Stimulated activated naive CD4-positive, alpha-beta T cell treated with Interleukin-2 at 50 U/mL for 16 hours (primary cell): ENCODE data around the gene ZG16.

ENCODE experiments used
- DNase-seq: peaks from one replicate; lab custom pipeline; 2025; lab: John Stamatoyannopoulos, UW

The ZG16 gene

DNA sequence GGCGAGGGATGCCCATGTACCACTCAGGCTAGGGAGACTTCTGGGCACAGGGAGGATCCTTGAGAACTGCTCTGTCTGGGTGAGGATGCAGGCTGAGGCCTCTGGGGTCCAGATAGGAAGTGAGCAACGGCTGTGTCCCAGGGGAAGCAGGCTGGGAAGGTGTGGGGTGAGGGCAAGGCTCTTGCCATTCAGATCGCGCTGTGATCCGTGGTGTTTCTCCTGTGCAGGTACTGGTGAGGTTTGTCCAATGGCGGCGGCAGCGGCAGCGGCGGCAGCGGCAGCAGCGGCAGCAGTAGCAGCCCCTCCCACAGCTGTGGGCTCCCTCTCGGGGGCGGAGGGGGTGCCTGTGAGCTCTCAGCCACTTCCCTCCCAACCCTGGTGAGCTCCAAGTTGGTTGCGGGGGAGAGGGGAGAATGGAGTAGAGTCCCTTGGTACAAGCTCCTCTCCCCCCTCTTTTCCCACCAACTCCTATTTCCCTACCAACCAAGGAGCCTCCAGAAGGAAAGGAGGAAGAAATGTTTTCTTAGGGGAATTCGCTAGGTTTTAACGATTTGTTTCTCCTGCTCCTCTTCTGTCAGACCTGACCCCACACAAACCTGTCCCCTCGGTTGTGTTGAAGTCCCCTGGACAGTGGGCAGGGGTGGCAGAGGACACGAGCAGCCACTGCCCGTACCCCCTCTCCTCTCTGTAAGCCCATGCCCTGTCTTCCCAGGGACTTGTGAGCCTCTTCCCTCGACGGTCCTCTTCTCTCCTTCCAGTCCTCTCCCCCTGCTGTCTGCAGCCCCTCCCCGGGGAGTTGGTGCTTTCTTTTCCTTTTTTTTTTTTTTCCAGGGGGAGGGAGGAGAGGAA, 32.0 kb downstream of the ZG16 start:
- peak; percentile 34 for DNase-seq

DNA sequence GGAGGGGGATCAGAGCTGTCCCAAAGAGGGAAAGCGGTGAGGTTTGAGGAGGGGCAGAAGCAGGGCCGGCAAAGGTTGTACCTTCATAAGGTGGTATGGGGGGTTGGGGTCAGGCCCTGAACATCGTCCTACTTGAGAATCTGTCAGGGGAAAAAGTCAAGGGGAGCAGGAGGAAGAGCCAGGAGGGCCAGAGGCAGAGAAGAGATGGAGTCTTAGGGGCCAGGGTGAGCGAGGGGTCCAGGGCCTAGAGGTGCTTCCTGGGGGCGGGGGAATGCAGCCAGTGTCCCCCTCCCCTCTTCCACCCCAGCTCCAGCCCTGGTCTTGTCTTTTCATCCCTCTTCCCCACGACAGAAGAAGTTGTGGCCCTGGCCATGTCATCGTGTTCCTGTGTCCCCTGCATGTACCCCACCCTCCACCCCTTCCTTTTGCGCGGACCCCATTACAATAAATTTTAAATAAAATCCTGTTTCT, 32.7 kb downstream of the ZG16 start:
- DNase-seq, result no peak

DNA sequence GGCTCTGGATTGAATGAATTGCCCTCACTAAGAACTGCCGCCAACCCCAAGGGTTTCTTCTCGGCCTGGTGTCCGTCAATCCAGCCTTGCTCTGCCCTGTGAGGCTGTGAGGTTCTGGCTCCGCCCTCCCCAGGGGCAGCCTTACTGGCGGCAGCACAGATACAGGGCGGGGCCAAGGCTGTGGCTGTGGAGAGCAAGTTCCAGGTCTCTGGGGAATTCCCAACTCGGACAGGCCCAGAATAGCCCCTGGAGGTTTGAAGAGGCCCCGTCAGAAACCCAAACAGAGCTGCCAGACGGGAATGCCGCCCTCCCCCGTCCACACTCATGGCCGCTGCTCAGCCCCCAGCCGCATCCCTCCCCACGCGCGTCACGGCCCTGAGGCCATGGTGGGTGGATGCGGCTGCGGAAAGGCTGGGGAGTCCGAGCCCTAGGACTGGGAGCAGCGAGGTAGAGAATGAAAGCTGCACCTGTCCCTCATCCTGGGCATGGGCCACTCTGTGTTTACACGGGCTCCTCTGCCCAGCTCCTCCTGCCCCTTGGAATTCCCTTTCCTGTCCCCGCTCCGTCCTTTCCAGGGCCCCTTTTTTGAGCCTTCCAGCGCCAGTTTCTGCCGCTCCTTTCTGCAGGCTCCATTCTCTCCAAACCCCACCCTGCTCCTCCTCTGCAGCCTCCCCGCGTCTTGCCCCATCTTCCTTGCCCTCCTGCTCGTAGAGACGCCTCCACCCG, 33.3 kb downstream of the ZG16 start:
- DNase-seq, result peak; percentile 72

DNA sequence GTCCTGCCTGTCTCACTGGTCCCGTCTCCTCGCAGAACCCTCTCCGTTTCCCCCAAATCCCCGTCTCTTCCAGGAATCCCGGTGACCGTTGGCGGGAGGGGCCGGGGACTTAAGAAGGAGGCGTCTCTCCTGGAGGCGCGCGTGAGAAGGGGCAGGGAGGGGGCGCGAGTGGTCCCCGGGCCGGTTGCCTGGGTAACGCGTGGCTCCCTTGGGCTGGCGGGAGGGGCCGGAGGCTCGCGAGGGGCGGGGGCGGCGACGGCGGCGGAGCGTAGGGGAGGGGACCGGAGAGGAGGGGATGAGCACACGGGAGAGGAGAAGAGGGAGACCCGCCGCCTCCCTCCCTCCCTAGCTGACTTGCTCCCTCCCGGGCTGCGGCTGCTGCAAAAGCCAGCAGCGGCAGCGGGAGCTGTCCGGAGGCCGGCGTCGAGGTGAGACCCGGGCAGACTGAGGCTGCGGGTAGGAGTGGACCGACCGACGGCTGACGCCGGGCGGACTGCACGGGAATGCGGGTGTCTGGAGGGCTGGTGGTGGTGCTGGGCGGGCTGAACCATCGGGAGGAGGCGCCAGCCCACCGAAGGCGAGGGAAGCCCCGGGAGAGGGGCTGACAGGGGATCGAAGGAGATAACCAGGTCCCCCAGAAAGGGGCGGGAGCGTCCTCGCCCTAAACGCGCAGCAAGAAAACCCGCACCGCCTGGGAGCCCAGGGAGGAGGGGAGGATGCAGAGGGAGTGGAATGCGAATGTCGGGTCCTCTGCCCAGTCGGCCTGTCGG, 34.0 kb downstream of the ZG16 start, which contains the start of gene PRRT2:
Gene PRRT2 (plus strand): TSS at position 298 of the 770 bp plus-strand sequence. CDS start 862 bp downstream, outside the sequence.
- DNase-seq, result peak; percentile 49

DNA sequence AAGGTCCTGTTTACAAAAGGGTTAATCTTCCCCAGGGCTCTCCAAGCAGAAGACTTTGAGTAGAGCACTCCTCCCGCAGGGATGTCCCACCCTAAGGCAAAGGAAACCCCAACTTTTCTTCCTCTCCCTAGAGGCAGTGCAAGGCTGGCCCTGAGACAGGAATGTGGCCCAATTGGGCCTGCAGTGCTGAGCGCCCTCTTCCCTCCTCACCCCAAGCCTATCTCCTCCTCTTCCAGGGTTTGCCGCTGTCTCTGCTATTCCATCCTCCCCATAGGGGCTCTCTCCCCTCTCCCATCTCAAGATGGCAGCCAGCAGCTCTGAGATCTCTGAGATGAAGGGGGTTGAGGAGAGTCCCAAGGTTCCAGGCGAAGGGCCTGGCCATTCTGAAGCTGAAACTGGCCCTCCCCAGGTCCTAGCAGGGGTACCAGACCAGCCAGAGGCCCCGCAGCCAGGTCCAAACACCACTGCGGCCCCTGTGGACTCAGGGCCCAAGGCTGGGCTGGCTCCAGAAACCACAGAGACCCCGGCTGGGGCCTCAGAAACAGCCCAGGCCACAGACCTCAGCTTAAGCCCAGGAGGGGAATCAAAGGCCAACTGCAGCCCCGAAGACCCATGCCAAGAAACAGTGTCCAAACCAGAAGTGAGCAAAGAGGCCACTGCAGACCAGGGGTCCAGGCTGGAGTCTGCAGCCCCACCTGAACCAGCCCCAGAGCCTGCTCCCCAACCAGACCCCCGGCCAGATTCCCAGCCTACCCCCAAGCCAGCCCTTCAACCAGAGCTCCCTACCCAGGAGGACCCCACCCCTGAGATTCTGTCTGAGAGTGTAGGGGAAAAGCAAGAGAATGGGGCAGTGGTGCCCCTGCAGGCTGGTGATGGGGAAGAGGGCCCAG, 34.9 kb downstream of the ZG16 start:
- DNase-seq, result no peak

DNA sequence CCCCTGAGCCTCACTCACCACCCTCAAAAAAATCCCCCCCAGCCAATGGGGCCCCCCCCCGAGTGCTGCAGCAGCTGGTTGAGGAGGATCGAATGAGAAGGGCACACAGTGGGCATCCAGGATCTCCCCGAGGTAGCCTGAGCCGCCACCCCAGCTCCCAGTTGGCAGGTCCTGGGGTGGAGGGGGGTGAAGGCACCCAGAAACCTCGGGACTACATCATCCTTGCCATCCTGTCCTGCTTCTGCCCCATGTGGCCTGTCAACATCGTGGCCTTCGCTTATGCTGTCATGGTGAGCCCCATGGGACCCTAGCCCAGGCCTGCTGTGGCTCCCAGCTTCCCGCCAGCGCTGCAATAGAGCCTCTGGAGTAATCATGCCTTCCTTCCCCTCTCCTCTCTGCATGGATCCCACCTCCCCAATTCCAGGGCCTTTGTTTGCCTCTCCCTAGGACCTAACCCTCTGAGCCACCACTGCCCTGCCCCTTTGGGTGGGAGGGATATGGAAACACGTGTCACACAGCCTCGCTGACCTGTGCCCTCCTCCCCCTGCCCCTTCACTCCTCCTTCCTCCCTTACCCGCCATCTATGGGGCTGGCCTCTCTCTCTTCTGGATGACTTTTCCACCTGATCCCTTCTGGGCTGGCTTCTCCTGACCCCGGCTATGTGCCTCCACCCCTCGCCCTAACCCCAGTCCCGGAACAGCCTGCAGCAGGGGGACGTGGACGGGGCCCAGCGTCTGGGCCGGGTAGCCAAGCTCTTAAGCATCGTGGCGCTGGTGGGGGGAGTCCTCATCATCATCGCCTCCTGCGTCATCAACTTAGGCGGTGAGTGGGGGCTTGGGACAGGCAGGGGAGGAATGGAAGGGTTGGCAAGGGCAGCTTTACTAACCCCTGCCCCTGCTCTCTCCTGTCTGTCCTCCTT, 35.8 kb downstream of the ZG16 start:
- DNase-seq, result no peak

DNA sequence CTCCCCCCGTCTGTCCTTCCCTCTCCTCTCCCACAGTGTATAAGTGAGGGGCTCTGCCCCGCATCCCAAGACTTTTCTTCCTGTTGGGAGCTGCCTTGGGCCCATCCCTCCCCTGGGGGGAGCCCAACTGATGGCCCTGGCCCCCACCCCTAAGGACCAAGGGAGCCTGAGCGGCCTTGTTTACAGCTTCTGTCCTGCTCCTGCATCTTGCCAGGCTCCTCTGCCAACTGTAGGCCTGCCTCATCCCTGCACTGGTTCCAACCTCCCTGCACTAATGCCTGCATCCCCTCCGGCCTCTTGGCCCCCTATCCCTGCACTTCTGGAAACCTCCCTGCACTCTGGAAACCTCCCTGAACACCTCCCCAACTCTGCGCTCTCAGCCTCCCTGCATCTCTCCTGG, 36.5 kb downstream of the ZG16 start:
- DNase-seq, result no peak

DNA sequence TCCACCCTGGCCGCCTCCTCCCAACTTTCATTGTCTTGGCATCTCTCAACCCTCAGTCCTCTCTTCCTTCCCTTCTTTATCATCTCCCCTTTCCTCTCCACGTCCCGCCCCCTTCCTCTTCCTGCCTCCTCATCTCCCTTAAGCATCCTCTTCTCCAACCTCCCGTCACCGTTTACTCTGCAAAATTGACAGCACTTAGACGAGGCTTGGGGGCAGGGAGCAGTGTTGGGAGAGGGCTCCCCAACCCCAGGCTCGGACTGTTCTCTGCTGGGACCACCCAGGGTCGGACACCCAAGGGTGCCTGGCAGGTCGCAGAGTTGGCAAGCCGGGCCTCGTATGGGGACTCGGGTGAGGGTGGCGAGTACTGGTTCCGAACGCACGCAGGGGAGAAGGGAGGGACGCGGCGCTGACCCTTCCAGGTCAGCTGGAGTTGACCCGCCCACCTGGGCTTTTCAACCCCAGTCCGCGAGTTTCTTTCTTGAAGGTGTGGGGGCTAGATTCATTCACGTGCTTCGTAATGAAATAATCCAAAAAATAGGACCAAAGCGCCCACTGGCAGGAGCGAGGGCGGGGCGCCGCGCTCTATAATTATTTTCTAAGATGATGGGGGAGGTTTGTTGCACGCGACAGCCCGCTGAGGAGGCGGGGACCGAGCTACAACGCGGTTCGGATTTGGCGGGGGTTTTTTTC, 37.1 kb downstream of the ZG16 start:
- peak; percentile 64 for DNase-seq

DNA sequence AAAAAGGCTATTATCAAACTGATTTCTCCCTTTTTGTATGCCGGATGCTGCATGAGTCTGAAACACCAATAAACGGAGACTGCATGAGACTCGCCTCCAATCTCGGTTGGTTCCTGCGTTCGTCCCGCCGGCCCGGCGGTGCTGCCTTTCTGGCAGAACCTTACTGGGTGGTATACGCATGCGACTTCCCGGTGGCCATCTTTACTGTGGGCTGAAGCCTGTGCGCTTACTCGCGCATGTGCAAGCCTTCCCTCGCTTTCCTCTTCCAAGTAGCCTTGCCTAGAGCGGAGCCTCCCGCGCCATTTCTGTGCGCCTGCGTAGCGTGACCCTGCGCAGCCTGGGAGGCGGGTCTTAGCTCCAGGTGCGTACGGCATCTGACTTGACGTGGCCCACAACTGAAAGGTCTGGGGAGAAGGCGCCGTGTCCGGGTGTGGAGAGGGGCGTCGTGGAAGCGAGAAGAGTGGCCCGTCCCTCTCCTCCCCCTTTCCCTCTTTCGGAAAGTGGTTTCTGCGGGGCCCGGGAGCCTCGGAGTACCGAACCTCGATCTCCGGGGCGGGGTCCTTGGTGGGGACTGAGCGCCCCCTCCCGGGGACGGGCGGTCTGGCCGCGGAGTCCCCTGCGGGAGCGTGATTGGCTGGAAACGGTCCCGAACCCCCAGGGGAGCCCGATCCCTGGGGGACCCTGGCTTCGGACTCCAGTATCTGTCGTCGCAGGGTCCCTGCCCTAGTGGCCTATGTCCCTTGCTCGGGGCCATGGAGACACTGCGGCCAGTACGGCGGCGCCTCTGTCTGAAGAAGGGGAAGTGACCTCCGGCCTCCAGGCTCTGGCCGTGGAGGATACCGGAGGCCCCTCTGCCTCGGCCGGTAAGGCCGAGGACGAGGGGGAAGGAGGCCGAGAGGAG, 38.0 kb downstream of the ZG16 start, which contains the start of gene PAGR1:
Gene PAGR1 (plus strand): TSS at position 360 of the 901 bp plus-strand sequence. CDS start 374 bp downstream, at position 734.
- DNase-seq, result peak; percentile 97

DNA sequence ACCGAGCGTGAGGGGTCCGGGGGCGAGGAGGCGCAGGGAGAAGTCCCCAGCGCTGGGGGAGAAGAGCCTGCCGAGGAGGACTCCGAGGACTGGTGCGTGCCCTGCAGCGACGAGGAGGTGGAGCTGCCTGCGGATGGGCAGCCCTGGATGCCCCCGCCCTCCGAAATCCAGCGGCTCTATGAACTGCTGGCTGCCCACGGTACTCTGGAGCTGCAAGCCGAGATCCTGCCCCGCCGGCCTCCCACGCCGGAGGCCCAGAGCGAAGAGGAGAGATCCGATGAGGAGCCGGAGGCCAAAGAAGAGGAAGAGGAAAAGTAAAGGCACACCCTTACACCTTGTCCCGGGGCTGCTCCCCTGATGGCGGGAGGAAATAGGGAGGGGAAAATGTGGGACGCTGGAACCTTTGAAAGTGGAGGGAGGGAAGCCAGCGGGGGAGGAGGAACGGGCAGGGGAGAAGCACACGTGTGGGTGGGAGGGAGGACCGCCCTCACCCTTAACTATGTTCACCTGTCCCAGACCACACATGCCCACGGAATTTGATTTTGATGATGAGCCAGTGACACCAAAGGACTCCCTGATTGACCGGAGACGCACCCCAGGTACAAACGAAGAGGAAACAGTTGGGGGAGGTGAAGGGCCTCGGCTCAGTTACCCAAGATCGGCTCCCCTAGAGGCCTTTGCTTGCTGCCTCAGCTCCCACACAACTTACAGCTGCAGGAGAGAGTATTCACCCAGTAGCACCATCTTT, 38.8 kb downstream of the ZG16 start:
- peak; percentile 58 for DNase-seq

DNA sequence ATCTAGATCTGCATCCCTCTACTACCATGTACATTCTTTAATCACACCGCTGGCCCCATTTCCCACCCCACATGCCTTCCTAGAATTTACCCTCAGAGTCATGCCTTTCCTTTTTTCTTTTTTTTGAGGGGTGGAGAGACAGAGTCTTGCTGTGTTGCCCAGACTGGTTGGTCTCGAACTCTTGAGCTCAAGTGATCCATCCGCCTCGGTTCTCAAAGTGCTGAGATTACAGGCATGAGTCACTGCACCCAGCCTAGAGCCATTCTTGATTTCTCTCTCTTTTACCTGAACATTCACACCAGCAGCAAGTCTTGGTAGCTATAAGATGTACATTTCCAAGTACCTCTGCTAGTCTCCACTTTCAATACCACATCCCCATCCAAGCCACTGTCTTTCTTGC, 40.0 kb downstream of the ZG16 start:
- DNase-seq, result no peak

DNA sequence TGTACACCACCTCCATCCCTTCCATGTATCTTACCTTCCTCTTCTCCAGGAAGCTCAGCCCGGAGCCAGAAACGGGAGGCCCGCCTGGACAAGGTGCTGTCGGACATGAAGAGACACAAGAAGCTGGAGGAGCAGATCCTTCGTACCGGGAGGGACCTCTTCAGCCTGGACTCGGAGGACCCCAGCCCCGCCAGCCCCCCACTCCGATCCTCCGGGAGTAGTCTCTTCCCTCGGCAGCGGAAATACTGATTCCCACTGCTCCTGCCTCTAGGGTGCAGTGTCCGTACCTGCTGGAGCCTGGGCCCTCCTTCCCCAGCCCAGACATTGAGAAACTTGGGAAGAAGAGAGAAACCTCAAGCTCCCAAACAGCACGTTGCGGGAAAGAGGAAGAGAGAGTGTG, 41.5 kb downstream of the ZG16 start:
- no peak for DNase-seq

DNA sequence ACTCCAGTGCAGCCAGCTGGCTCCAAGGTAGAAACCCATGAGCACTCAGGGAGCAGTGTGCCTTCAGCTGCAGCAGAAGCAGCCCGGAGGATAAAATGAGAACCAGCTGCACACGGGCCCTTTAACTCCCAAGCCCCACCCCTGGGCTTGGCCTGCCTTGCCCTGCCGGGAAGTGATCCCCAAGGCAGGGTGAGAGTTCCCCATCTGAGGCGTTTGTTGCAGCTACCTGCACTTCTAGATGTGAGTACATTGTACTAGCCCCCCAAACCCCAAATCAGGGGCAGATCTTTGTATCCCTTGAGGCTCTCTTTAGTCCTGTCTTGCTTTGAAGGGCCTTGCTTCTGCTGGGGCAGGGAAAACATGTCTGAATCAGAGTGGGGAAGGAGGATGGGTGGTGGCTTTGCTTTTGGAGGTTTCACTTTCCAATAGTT, 42.2 kb downstream of the ZG16 start, which contains the start of gene MVP:
Gene MVP (plus strand): TSS at position 192 of the 431 bp plus-strand sequence. CDS start 10,088 bp downstream, outside the sequence.
- peak; percentile 36 for DNase-seq

DNA sequence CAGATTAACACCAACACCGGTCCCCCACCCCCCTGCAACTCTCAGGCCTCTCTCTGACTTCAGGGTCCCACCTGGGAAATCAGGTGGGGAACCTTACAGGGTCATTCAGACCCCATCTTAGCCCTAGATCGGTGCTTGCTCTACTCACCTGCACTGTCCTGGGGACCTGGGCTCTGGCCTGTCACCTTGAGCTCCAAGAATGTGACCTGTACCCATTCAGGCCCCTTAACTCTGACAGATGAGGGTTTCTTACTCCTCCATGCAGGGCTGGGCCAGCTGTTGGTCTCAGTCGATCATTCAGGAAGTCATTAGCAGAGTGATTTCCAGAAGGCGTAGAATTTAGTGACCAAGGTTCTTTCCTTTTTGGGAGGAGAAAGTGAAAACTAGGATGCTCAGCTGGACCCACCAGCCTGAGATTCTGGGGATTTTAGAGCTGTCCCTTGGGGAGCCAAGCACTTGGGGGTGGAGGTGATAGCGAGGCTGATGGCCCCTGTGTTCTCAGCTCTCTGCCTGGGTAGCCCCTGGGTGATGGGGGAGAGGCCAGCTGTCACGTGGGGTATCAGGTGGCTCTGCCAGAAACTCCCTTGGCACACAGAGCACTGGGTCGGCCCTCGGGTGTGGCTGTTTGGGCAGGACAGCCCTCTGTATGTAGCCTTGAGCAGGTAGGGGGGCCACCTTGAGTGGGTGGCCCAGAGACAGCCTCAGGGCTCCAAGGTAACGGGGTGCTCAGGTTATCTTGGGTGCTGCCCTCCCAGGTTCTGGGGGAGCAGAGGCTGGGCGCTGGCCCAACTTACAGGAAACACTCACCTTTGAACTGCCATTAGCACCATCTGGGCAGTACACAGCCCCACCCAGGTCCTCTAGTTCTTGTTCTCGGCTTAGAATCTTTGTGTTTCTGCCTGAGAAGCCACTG, 42.9 kb downstream of the ZG16 start:
- peak; percentile 42 for DNase-seq

DNA sequence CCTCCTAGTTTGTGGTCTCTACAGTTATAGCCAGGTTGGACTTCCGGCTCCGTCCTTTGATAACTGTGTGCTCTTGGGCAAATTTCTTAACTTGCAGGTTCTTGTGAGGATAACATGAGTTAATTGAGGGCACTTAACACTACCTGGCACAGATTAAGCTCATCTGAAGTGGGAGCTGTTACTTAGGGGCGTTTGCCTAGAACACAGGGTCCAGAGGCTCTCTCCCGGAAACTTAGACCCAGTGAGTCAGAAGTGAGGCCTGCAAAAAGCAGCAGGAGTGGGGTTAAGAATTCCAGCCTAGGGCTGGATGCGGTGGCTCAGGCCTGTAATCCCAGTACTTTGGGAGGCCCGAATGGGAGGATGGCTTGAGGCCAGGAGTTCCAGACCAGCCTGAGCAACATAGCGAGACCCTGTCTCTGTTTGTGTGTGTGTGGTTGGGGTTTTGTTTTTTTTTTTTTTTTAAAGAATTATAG, 43.6 kb downstream of the ZG16 start:
- DNase-seq, result no peak

DNA sequence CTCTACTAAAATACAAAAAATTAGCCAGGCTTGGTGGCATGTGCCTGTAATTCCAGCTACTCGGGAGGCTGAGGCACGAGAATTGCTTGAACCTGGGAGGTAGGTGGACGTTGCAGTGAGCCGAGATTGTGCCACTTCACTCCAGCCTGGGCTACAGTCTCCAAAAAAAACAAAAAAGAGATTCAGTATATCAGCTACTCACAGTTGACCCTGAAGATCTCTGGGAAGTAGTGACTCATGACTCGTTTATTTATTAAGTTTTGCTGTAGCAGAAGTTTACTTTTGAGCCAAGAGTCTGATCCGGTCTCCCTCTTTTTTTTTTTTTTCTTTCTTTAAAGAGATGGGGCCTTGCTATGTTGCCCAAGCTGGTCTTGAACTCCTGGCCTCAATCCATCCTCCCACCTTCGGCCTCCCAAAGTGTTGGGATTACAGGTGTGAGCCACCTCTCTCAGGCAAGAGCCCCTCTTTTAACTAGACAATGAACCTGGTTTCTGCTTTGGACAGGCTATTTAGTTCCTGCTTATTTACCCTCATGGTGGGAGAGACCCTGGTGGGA, 46.6 kb downstream of the ZG16 start:
- DNase-seq, result no peak
